CD4-positive, CD25-positive, alpha-beta regulatory T cell (primary cell): ENCODE data around the gene PDK4. TPM values are rescaled to one million over a fixed set of nuclear protein-coding genes. Genes with fewer than 3 reads are reported as not detected.

ENCODE experiments used
- ATAC-seq, 2 donors: fragments of 150-1000 bp; cut with Tn5 transposase; one replicate each; pipeline ENCODE4 v1.10.0; 2021; ENCODE audit warnings: low read depth in 2 of 2, moderate number of reproducible peaks in 2 of 2, moderate library complexity in 1 of 2
- DNase-seq, 3 donors: peaks; one replicate each; pipeline versions ENCODE4 v3.0.0 to v3.0.0-alpha.2; 2012 to 2022; ENCODE audit warnings: mixed read lengths in 1 of 3
- H3K27ac ChIP-seq: one replicate; pipeline ENCODE4 v1.7.0; 2013; ENCODE audit warnings: mild to moderate bottlenecking, low read length; ENCODE audit not compliant: insufficient read depth, poor library complexity, severe bottlenecking
- H3K27me3 ChIP-seq: one replicate; pipeline ENCODE4 v1.7.0; 2013; ENCODE audit warnings: low read length; ENCODE audit not compliant: control insufficient read depth, insufficient read depth
- H3K36me3 ChIP-seq: one replicate; pipeline ENCODE4 v1.7.0; 2013; ENCODE audit warnings: mild to moderate bottlenecking, low read length, moderate library complexity; ENCODE audit not compliant: control insufficient read depth, insufficient read depth
- H3K4me1 ChIP-seq: 2 replicates; pipeline ENCODE4 v1.7.0; 2013; ENCODE audit warnings: mild to moderate bottlenecking, low read length; ENCODE audit not compliant: insufficient read depth, control insufficient read depth, poor library complexity, severe bottlenecking
- H3K4me3 ChIP-seq: one replicate; pipeline ENCODE4 v1.7.0; 2013; ENCODE audit warnings: low read depth, mild to moderate bottlenecking, low read length, moderate library complexity
- H3K9me3 ChIP-seq, 2 experiments: 1 replicate in 1 of 2; 2 replicates in 1 of 2; pipeline ENCODE4 v1.7.0; 2013; ENCODE audit warnings: low read length in 2 of 2, mild to moderate bottlenecking in 1 of 2, moderate library complexity in 1 of 2; ENCODE audit not compliant: control insufficient read depth in 2 of 2
- H3K27ac Mint-ChIP-seq, 3 donors: one replicate each; pipeline ENCODE4 v1.8.0; 2020 to 2022; ENCODE audit warnings: mild to moderate bottlenecking in 3 of 3, mixed read lengths in 3 of 3, moderate library complexity in 2 of 3
- H3K27me3 Mint-ChIP-seq: one replicate; pipeline ENCODE4 v1.8.0; 2022; ENCODE audit warnings: mild to moderate bottlenecking, mixed read lengths
- H3K36me3 Mint-ChIP-seq: one replicate; pipeline ENCODE4 v1.8.0; 2020; ENCODE audit warnings: mixed read lengths
- H3K4me1 Mint-ChIP-seq, 4 donors: one replicate each; pipeline ENCODE4 v1.8.0; 2020 to 2022; ENCODE audit warnings: mixed read lengths in 4 of 4, mild to moderate bottlenecking in 1 of 4
- H3K4me3 Mint-ChIP-seq, 4 donors: one replicate each; pipeline ENCODE4 v1.8.0; 2020 to 2022; ENCODE audit warnings: mild to moderate bottlenecking in 4 of 4, mixed read lengths in 4 of 4, moderate library complexity in 3 of 4
- H3K9me3 Mint-ChIP-seq, 7 donors: one replicate each; pipeline ENCODE4 v1.8.0; 2020 to 2022; ENCODE audit warnings: mixed read lengths in 7 of 7, mild to moderate bottlenecking in 3 of 7, moderate library complexity in 2 of 7
- polyA plus RNA-seq, 4 donors: library from polyadenylated mRNA; unstranded; fragments of 300-500 nt; fragmentation: Illumina TruSeq; gene quantifications; one replicate each; pipeline ENCODE4 v1.2.3, GENCODE V29; 2021
- total RNA-seq: library from RNA; stranded (reverse); gene quantifications from one replicate; pipeline ENCODE4 v1.2.3, GENCODE V29; 2022

Gene PDK4
- total and polyA plus RNA-seq, 5 donors from 2014 or later, result not detected

DNA sequence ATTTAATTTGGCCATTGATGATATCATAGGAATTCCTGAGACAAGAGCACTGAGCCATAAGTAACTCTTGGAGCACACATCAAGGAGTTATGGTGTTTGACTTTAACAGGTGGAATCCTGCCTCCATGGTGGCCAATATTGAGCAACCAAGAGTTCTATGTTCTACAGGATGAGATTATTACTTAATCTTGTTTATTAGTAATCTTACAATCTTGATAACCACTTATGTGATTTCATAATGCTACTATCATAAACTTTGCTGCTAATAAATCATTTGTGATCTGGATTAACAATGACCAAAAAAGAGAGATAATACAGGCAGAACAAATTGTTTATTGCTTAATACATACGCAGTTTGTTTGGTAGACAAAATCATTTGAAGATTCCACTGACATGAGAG is 27.5 kb upstream of the PDK4 start:
- Histone ChIP-seq H3K27ac (no peak overlapping the region), H3K4me3 (no peak overlapping the region), H3K9me3 (no peaks in the 10 kb centered on the region), H3K4me1 (no peaks in the 10 kb centered on the region), H3K27me3 (no peaks in the 10 kb centered on the region), H3K36me3 (no peaks in the 10 kb centered on the region)
- Mint-ChIP-seq H3K4me3 (no peak overlapping the region), H3K27ac (no peak overlapping the region), H3K36me3 (no peaks in the 10 kb centered on the region), H3K9me3 (peaks cover 0 to 7% (median 2%) of the 10 kb centered on the region in 7 donors), H3K4me1 (no peaks in the 10 kb centered on the region), H3K27me3 (no peaks in the 10 kb centered on the region)
- ATAC-seq (no peak), DNase-seq (no peak)

DNA sequence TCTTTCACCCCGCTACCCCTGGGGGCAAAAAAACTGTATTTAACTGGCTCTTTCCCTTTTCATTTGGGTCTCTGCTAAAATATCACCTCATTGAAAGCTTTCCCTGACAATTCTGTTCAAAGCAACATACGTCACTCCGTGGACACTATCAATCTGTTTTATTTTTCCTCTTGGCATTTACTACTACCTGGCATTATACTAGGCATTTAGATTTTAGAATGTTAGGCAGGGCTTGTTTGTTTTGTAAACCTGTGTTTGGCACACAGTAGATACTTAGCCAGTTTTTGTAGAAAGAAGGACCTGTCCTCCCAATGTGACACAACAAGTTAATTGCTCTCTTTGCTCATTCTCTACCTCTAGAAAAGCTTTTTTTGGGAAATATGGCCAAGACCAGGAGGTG is 26.5 kb upstream of the PDK4 start:
- no peaks in the 10 kb centered on the region for H3K27me3 ChIP-seq
- Mint-ChIP-seq H3K36me3 (no peaks in the 10 kb centered on the region), H3K9me3 (peaks cover 0 to 7% (median 2%) of the 10 kb centered on the region in 7 donors), H3K4me1 (no peaks in the 10 kb centered on the region), H3K4me3 (no peak overlapping the region), H3K27me3 (no peaks in the 10 kb centered on the region), H3K27ac (no peak overlapping the region)
- no peak overlapping the region for H3K27ac ChIP-seq
- H3K36me3 ChIP-seq, result no peaks in the 10 kb centered on the region
- no peaks in the 10 kb centered on the region for H3K4me1 ChIP-seq
- no peak overlapping the region for H3K4me3 ChIP-seq
- DNase-seq (no peak), ATAC-seq (no peak)
- H3K9me3 ChIP-seq, result no peaks in the 10 kb centered on the region

DNA sequence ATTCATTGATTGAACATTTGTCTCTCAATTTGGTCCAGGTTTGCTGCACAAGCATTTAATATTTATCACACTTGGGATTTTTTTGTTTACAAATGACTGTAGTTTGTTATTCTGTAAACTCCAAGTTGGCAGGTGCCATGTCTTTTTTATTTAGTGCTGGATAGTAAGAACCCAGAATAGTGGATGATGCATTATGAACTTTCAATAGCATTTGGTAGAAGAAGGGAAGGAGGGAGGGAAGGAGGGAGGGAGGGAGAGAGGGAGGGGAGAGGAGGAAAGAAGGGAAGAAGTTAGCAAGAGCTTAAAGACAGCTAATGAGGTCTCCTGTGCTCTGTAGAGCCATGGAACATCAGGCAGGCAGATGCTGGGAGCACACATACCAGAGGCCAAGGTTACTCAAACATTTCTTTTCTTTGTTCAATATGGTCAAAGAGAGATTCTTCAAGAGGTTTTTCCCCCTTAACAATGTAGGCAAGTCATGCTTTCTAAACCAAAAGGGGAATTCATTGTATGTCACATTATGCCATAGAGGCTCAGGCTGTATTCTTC is 25.8 kb upstream of the PDK4 start:
- no peaks in the 10 kb centered on the region for H3K27me3 Mint-ChIP-seq
- H3K9me3 ChIP-seq, result no peaks in the 10 kb centered on the region
- H3K9me3 Mint-ChIP-seq, result peaks cover 0 to 7% (median 3%) of the 10 kb centered on the region in 7 donors
- H3K4me3 ChIP-seq, result no peak overlapping the region
- no peaks in the 10 kb centered on the region for H3K36me3 Mint-ChIP-seq
- H3K4me3 Mint-ChIP-seq, result no peak overlapping the region
- no peak overlapping the region for H3K27ac Mint-ChIP-seq
- H3K4me1 ChIP-seq, result no peaks in the 10 kb centered on the region
- DNase-seq, result no peak
- ATAC-seq, result no peak
- H3K4me1 Mint-ChIP-seq, result no peaks in the 10 kb centered on the region
- H3K27me3 ChIP-seq, result no peaks in the 10 kb centered on the region
- H3K36me3 ChIP-seq, result no peaks in the 10 kb centered on the region
- no peak overlapping the region for H3K27ac ChIP-seq

DNA sequence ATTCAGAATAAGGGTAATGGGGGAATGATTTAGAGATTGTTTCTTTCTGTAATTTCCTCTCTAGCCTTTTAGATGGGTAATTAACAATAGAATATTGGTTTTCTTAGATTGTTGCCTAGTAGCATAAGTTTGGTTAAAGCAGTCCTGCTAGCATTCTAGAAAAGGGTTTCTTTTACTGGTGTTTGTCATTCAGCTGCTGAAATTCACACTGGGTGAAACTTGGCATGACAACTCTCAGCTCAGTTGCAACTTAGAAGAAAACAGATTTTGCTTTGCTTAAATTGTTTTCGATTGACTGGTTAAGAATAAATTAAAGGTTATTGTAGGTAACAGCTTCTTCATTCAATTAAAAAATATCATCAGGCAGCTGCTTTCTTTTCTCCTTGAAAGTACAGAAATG is 25.1 kb upstream of the PDK4 start:
- no peak overlapping the region for H3K4me3 Mint-ChIP-seq
- no peaks in the 10 kb centered on the region for H3K27me3 ChIP-seq
- no peak for ATAC-seq

DNA sequence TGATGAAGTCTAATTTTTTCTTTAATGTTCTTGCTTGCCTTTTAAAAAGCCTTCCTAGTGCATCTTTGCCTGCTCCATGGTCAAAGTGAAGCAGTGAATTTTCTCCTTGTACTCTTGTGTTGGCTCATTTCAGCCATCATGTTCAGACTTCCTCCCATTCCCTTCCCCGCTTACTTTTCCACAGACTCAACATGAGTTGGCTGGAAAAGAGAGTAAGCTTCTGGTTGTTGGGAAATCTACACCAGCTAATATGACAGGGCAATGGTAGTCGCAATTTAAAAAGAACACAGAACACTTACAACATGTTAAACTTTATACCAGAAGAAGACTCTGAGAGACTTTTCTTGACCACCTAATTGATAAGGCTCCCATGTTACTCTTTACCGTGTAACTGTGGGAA is 24.3 kb upstream of the PDK4 start:
- Mint-ChIP-seq H3K36me3 (no peaks in the 10 kb centered on the region), H3K4me1 (no peaks in the 10 kb centered on the region), H3K9me3 (peaks cover 0 to 7% (median 3%) of the 10 kb centered on the region in 7 donors), H3K27me3 (no peaks in the 10 kb centered on the region), H3K27ac (no peak overlapping the region), H3K4me3 (no peak overlapping the region)
- ATAC-seq (no peak), DNase-seq (no peak)
- Histone ChIP-seq H3K9me3 (no peaks in the 10 kb centered on the region), H3K4me3 (no peak overlapping the region), H3K27me3 (no peaks in the 10 kb centered on the region), H3K27ac (no peak overlapping the region), H3K4me1 (no peaks in the 10 kb centered on the region), H3K36me3 (no peaks in the 10 kb centered on the region)

More for the DNA sequence above, 25.1 kb upstream of the PDK4 start:
- H3K9me3 ChIP-seq, result no peaks in the 10 kb centered on the region
- H3K4me1 Mint-ChIP-seq, result no peaks in the 10 kb centered on the region
- H3K27ac ChIP-seq, result no peak overlapping the region
- H3K4me1 ChIP-seq, result no peaks in the 10 kb centered on the region
- DNase-seq, result no peak
- H3K36me3 ChIP-seq, result no peaks in the 10 kb centered on the region
- peaks cover 0 to 7% (median 2%) of the 10 kb centered on the region in 7 donors for H3K9me3 Mint-ChIP-seq
- no peak overlapping the region for H3K27ac Mint-ChIP-seq
- no peaks in the 10 kb centered on the region for H3K27me3 Mint-ChIP-seq
- no peak overlapping the region for H3K4me3 ChIP-seq
- no peaks in the 10 kb centered on the region for H3K36me3 Mint-ChIP-seq

DNA sequence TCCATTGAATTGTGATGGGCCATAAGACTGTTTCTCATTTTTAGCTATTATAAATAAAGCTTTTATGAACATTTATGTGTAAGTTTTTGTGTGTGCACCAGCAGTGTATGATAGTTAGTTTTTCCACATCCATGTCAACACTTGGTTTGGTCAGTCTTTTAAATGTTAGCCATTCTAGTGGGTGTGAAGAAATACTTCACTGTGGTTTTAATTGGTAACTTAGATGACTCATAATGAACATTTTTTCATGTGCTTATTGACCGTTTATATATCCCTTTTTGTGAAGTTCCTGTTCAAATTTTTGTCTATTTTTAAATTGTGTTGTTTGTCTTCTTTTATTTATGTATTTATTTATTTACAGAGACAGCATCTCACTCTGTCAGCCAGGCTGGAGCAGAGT is 23.6 kb upstream of the PDK4 start:
- H3K4me3 ChIP-seq, result no peak overlapping the region
- Mint-ChIP-seq H3K4me1 (no peaks in the 10 kb centered on the region), H3K9me3 (peaks cover 0 to 10% (median 6%) of the 10 kb centered on the region in 7 donors), H3K27ac (no peak overlapping the region), H3K27me3 (no peaks in the 10 kb centered on the region), H3K36me3 (no peaks in the 10 kb centered on the region), H3K4me3 (no peak overlapping the region)
- ATAC-seq (no peak), DNase-seq (no peak)
- H3K27me3 ChIP-seq, result no peaks in the 10 kb centered on the region
- H3K36me3 ChIP-seq, result no peaks in the 10 kb centered on the region
- no peak overlapping the region for H3K27ac ChIP-seq
- H3K9me3 ChIP-seq, result no peaks in the 10 kb centered on the region
- no peaks in the 10 kb centered on the region for H3K4me1 ChIP-seq

DNA sequence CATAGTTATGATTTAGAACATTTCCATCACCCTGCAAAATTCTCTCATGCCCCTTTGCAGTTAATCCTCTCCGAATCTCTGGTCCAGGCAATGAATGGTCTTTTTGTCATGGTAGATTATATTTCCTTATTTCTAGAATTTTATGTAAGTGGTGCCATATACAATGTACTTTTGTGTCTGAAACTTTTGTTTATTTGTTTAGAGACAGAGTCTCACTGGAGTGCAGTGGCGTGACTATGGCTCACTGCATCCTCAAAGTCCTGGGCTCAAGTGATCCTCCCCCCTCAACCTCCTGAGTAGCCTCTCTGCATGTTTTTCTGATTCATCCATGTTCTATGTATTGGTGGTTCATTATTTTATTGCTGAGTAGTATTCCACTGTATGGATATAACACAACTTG is 23.2 kb upstream of the PDK4 start:
- Histone ChIP-seq H3K36me3 (no peaks in the 10 kb centered on the region), H3K9me3 (no peaks in the 10 kb centered on the region), H3K27ac (no peak overlapping the region), H3K4me1 (no peaks in the 10 kb centered on the region), H3K4me3 (no peak overlapping the region), H3K27me3 (no peaks in the 10 kb centered on the region)
- ATAC-seq (no peak), DNase-seq (no peak)
- H3K27ac Mint-ChIP-seq, result no peak overlapping the region
- H3K36me3 Mint-ChIP-seq, result no peaks in the 10 kb centered on the region
- no peaks in the 10 kb centered on the region for H3K27me3 Mint-ChIP-seq
- no peak overlapping the region for H3K4me3 Mint-ChIP-seq
- peaks cover 0 to 8% (median 6%) of the 10 kb centered on the region in 7 donors for H3K9me3 Mint-ChIP-seq
- no peaks in the 10 kb centered on the region for H3K4me1 Mint-ChIP-seq

DNA sequence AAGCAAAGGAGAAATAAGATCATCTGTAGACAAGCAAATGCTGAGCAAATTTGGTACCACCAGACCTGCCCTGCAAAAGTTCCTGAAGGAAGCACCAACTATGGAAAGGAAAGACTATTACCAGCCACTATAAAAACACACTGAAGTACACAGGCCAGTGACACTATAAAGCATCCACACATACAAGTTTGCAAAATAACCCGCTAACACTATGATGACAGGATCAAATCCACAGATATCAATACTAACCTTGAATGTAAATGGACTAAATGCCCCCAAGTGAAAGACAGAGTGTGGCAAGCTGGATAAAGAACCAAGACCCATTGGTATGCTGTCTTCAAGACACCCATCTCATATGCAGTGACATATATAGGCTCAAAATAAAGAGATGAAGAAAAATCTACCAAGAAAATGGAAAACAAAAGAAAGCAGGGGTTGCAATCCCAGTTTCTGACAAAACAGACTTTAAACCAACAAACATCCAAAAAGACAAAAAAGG is 18.2 kb upstream of the PDK4 start:
- Histone ChIP-seq H3K36me3 (no peaks in the 10 kb centered on the region), H3K4me1 (no peaks in the 10 kb centered on the region), H3K27me3 (no peaks in the 10 kb centered on the region), H3K4me3 (no peak overlapping the region), H3K27ac (no peak overlapping the region), H3K9me3 (no peaks in the 10 kb centered on the region)
- DNase-seq, result no peak
- no peak overlapping the region for H3K4me3 Mint-ChIP-seq
- ATAC-seq, result no peak
- peaks cover 3 to 10% (median 7%) of the 10 kb centered on the region in 7 donors for H3K9me3 Mint-ChIP-seq
- H3K4me1 Mint-ChIP-seq, result no peaks in the 10 kb centered on the region
- no peaks in the 10 kb centered on the region for H3K36me3 Mint-ChIP-seq
- H3K27me3 Mint-ChIP-seq, result no peaks in the 10 kb centered on the region
- H3K27ac Mint-ChIP-seq, result no peak overlapping the region
